PFSK-1 (cell line): ENCODE measurements around the gene NEGR1.

Source experiments
- FOXP2 ChIP-seq: optimal IDR thresholded peaks from 2 replicates; pipeline ENCODE3; 2011; ENCODE audit warnings: borderline replicate concordance, control low read depth, inconsistent platforms; ENCODE audit not compliant: insufficient read depth; ENCODE audit errors: extremely low read length, extremely low read depth
- POLR2AphosphoS5 ChIP-seq: IDR thresholded peaks from 2 replicates; pipeline ENCODE4 v1.6.1; 2012; ENCODE audit warnings: low read depth, mild to moderate bottlenecking, control low read depth, low read length, moderate library complexity
- SIN3A ChIP-seq: IDR thresholded peaks from 2 replicates; pipeline ENCODE4 v1.6.1; 2012; ENCODE audit warnings: mild to moderate bottlenecking, low read length, moderate library complexity, borderline replicate concordance; ENCODE audit not compliant: insufficient read depth
- TAF1 ChIP-seq: IDR thresholded peaks from 2 replicates; pipeline ENCODE4 v1.6.1; 2012; ENCODE audit warnings: low read length, control low read depth, borderline replicate concordance; ENCODE audit not compliant: insufficient read depth
- TF ChIP-seq, protein P1 (sequence below), 2 experiments: IDR thresholded peaks; 2 replicates each; pipeline versions ENCODE4 v1.6.1 to v1.8.0; 2011 to 2012; ENCODE audit warnings: low read depth in 2 of 2, low read length in 2 of 2, control low read depth in 1 of 2, inconsistent platforms in 1 of 2, mild to moderate bottlenecking in 1 of 2, moderate library complexity in 1 of 2; ENCODE audit not compliant: insufficient read depth in 1 of 2

DNA sequence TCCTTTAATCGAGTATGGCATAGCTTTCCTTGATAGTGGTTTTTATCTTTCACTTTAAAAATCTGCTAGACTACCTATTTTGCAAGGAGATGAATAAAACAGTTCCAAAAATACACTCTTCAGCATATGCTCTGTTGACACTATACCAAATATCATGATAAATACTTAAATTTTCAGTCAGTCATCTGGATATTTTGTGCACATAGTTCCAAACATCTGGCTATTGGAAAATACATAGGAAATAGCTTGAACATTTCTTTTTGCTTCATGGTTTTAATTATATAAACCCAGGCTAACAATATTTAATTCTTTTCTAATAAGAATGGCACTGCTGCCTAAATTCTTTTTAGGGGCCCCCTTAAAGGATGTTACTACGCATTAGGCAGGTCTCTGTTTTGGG lies 342.1 kb downstream of the NEGR1 start:
- TF ChIP-seq POLR2AphosphoS5 (no peak), SIN3A (no peak), TAF1 (no peak), FOXP2 (no peak)
- TF ChIP-seq, protein P1, sequence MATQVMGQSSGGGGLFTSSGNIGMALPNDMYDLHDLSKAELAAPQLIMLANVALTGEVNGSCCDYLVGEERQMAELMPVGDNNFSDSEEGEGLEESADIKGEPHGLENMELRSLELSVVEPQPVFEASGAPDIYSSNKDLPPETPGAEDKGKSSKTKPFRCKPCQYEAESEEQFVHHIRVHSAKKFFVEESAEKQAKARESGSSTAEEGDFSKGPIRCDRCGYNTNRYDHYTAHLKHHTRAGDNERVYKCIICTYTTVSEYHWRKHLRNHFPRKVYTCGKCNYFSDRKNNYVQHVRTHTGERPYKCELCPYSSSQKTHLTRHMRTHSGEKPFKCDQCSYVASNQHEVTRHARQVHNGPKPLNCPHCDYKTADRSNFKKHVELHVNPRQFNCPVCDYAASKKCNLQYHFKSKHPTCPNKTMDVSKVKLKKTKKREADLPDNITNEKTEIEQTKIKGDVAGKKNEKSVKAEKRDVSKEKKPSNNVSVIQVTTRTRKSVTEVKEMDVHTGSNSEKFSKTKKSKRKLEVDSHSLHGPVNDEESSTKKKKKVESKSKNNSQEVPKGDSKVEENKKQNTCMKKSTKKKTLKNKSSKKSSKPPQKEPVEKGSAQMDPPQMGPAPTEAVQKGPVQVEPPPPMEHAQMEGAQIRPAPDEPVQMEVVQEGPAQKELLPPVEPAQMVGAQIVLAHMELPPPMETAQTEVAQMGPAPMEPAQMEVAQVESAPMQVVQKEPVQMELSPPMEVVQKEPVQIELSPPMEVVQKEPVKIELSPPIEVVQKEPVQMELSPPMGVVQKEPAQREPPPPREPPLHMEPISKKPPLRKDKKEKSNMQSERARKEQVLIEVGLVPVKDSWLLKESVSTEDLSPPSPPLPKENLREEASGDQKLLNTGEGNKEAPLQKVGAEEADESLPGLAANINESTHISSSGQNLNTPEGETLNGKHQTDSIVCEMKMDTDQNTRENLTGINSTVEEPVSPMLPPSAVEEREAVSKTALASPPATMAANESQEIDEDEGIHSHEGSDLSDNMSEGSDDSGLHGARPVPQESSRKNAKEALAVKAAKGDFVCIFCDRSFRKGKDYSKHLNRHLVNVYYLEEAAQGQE (IDR thresholded peaks at IDR 0.05; ENCODE audit: insufficient read depth in 1 of 2, low read depth in 2 of 2, low read length in 2 of 2), result no peak
